Activated naive CD8-positive, alpha-beta T cell treated with anti-CD3 and anti-CD28 coated beads, Interleukin-2, amount 10 ng/mL, durations not matched to agents 7 days and 5 days (primary cell): ENCODE results near the gene SIGLEC10. TPM values are rescaled to one million over a fixed set of nuclear protein-coding genes. Genes with fewer than 3 reads are reported as not detected.
A peak's percentile ranks its signal among the peaks of the same experiment; 100 is the strongest.
"Not testable (repeated sequence)": the region's sequence is repeated elsewhere in the genome, so short reads cannot be mapped to it uniquely, and the experiment has no call there.

Experiments
- ATAC-seq: fragments of 150-1000 bp; cut with Tn5 transposase; one replicate; pipeline ENCODE4 v1.10.0; 2021; ENCODE audit warnings: low read depth, moderate library complexity
- POLR2A ChIA-PET: fragments of 350-600 bp; sonication (Branson Sonifier 250); formaldehyde crosslinking; loops from one replicate; lab custom pipeline; 2021; ENCODE audit warnings: antibody characterized with exemption; lab: Charles Lee
- DNase-seq: peaks from one replicate; pipeline ENCODE4 v3.0.0; 2021
- H3K27ac Mint-ChIP-seq: one replicate; pipeline ENCODE4 v1.8.0; 2022; ENCODE audit warnings: mild to moderate bottlenecking, mixed read lengths
- H3K27me3 Mint-ChIP-seq: one replicate; pipeline ENCODE4 v1.8.0; 2022; ENCODE audit warnings: mild to moderate bottlenecking, moderate library complexity, mixed read lengths
- H3K36me3 Mint-ChIP-seq: one replicate; pipeline ENCODE4 v1.8.0; 2021; ENCODE audit warnings: mild to moderate bottlenecking, mixed read lengths
- H3K4me1 Mint-ChIP-seq: one replicate; pipeline ENCODE4 v1.8.0; 2021; ENCODE audit warnings: mixed read lengths
- H3K4me3 Mint-ChIP-seq: one replicate; pipeline ENCODE4 v1.8.0; 2022; ENCODE audit warnings: mild to moderate bottlenecking, moderate library complexity, mixed read lengths
- H3K9me3 Mint-ChIP-seq: one replicate; pipeline ENCODE4 v1.8.0; 2021; ENCODE audit warnings: mixed read lengths
- total RNA-seq, 2 experiments: library from RNA; stranded (reverse); gene quantifications; one replicate each; pipeline ENCODE4 v1.2.3, GENCODE V29; 2021

SIGLEC10 gene
- total RNA-seq, 2 experiments from 2014 or later = 0.91 to 0.96 TPM

- not testable (repeated sequence) for H3K27me3 Mint-ChIP-seq, ATAC-seq, H3K27ac Mint-ChIP-seq, DNase-seq, H3K4me3 Mint-ChIP-seq, H3K9me3 Mint-ChIP-seq
- H3K4me1 Mint-ChIP-seq = peaks cover 27% of the 10 kb centered on the region
- POLR2A ChIA-PET = interaction anchor here (0.9 kb wide), 1 partner anchor 26 kb away, joined by 4 read pairs; the partner anchor contains the start of gene NKG7
- H3K36me3 Mint-ChIP-seq = peaks cover 11% of the 10 kb centered on the region
Measured at GRCh38 chr19:51397453-51397852, 20.0 kb downstream of the SIGLEC10 start.

- peaks cover 31% of the 10 kb centered on the region for H3K4me1 Mint-ChIP-seq
- POLR2A ChIA-PET = interaction anchor here (1.2 to 3.1 kb wide), 2 partner anchors 26 to 45 kb away, joined by 5 to 85 read pairs; partner anchors contain the start of genes CLDND2 and NKG7
- no peaks in the 10 kb centered on the region for H3K9me3 Mint-ChIP-seq
- H3K27me3 Mint-ChIP-seq = no peaks in the 10 kb centered on the region
- H3K4me3 Mint-ChIP-seq = peak overlapping the region; percentile 20
- DNase-seq (no peak), ATAC-seq (no peak)
- H3K27ac Mint-ChIP-seq = no peak overlapping the region
- peaks cover 3% of the 10 kb centered on the region for H3K36me3 Mint-ChIP-seq
Measured at GRCh38 chr19:51396175-51396574, 21.3 kb downstream of the SIGLEC10 start.

- Mint-ChIP-seq H3K36me3 (no peaks in the 10 kb centered on the region), H3K27me3 (no peaks in the 10 kb centered on the region), H3K27ac (peak overlapping the region; percentile 97), H3K4me1 (peaks cover 36% of the 10 kb centered on the region), H3K9me3 (no peaks in the 10 kb centered on the region), H3K4me3 (peak overlapping the region; percentile 94)
- ATAC-seq (peak; percentile 88), DNase-seq (peak; percentile 93)
- POLR2A ChIA-PET = interaction anchor here (1.0 to 3.1 kb wide), 11 partner anchors 19 to 141 kb away, joined by 3 to 85 read pairs (median 7); partner anchors contain the start of genes CLDND2, ETFB, NKG7 and SIGLEC10
Measured at GRCh38 chr19:51394050-51394836, 23.2 kb downstream of the SIGLEC10 start.

- DNase-seq (no peak), ATAC-seq (no peak)
- Mint-ChIP-seq H3K9me3 (no peaks in the 10 kb centered on the region), H3K4me1 (peaks cover 34% of the 10 kb centered on the region), H3K4me3 (peak overlapping the region; percentile 59), H3K27ac (peak overlapping the region; percentile 77), H3K36me3 (no peaks in the 10 kb centered on the region), H3K27me3 (no peaks in the 10 kb centered on the region)
- POLR2A ChIA-PET = interaction anchor here (0.7 to 1.0 kb wide), 4 partner anchors 15 to 26 kb away, joined by 3 to 7 read pairs (median 3); partner anchors contain the start of gene NKG7
Measured at GRCh38 chr19:51392701-51393100, 24.7 kb downstream of the SIGLEC10 start.

GRCh38 chr19:51391073-51391611 is 26.3 kb downstream of the SIGLEC10 start:
- H3K9me3 Mint-ChIP-seq = no peaks in the 10 kb centered on the region
- no peak for DNase-seq
- no peak overlapping the region for H3K4me3 Mint-ChIP-seq

GRCh38 chr19:51389143-51389542 is 28.3 kb downstream of the SIGLEC10 start:
- Mint-ChIP-seq H3K36me3 (no peaks in the 10 kb centered on the region), H3K4me3 (no peak overlapping the region), H3K4me1 (peaks cover 24% of the 10 kb centered on the region), H3K9me3 (no peaks in the 10 kb centered on the region), H3K27ac (no peak overlapping the region), H3K27me3 (no peaks in the 10 kb centered on the region)
- DNase-seq = no peak
- POLR2A ChIA-PET = no interaction called here
- no peak for ATAC-seq

More at GRCh38 chr19:51391073-51391611, 26.3 kb downstream of the SIGLEC10 start:
- Mint-ChIP-seq H3K4me1 (peaks cover 35% of the 10 kb centered on the region), H3K27me3 (no peaks in the 10 kb centered on the region), H3K36me3 (no peaks in the 10 kb centered on the region), H3K27ac (peak overlapping the region; percentile 84)
- no peak for ATAC-seq
- POLR2A ChIA-PET = no interaction called here

GRCh38 chr19:51387924-51388389 is 29.5 kb downstream of the SIGLEC10 start, which contains the start of gene LIM2:
Gene LIM2, minus strand, starts transcription at chr19:51387974. Its CDS starts 531 bp downstream, at chr19:51387443.
- peak within 1 kb of the TSS; percentile 50 for H3K27ac Mint-ChIP-seq
- H3K27me3 Mint-ChIP-seq = no peaks in the 10 kb centered on the region
- DNase-seq = no peak

GRCh38 chr19:51386882-51387520 is 30.4 kb downstream of the SIGLEC10 start:
- H3K4me1 Mint-ChIP-seq = peaks cover 18% of the 10 kb centered on the region
- ATAC-seq = no peak
- H3K27ac Mint-ChIP-seq = no peak overlapping the region
- no peak for DNase-seq
- no peaks in the 10 kb centered on the region for H3K9me3 Mint-ChIP-seq
- no peaks in the 10 kb centered on the region for H3K27me3 Mint-ChIP-seq
- POLR2A ChIA-PET = no interaction called here
- H3K36me3 Mint-ChIP-seq = no peaks in the 10 kb centered on the region
- H3K4me3 Mint-ChIP-seq = no peak overlapping the region

More at GRCh38 chr19:51387924-51388389, 29.5 kb downstream of the SIGLEC10 start, which contains the start of gene LIM2:
- Mint-ChIP-seq H3K36me3 (no peaks in the 10 kb centered on the region), H3K4me1 (peaks cover 20% of the 10 kb centered on the region), H3K4me3 (no peak within 1 kb of the TSS), H3K9me3 (no peaks in the 10 kb centered on the region)
- no peak for ATAC-seq
- POLR2A ChIA-PET = interaction anchor here (1.4 kb wide), 1 partner anchor 20 kb away, joined by 3 read pairs; no protein-coding TSS in a partner anchor

GRCh38 chr19:51382004-51382403 is 35.4 kb downstream of the SIGLEC10 start:
- no peak overlapping the region for H3K4me3 Mint-ChIP-seq
- DNase-seq = no peak
- H3K4me1 Mint-ChIP-seq = peaks cover 12% of the 10 kb centered on the region
- H3K27ac Mint-ChIP-seq = no peak overlapping the region
- POLR2A ChIA-PET = interaction anchor here (1.0 kb wide), 1 partner anchor 14 kb away, joined by 5 read pairs; no protein-coding TSS in a partner anchor
- H3K27me3 Mint-ChIP-seq = no peaks in the 10 kb centered on the region
- ATAC-seq = no peak
- peaks cover 1% of the 10 kb centered on the region for H3K36me3 Mint-ChIP-seq
- H3K9me3 Mint-ChIP-seq = peaks cover 6% of the 10 kb centered on the region

- peak overlapping the region; percentile 38 for H3K27ac Mint-ChIP-seq
- H3K36me3 Mint-ChIP-seq = peaks cover 2% of the 10 kb centered on the region
- POLR2A ChIA-PET = no interaction called here
- H3K4me1 Mint-ChIP-seq = peaks cover 24% of the 10 kb centered on the region
- H3K4me3 Mint-ChIP-seq = no peak overlapping the region
- H3K27me3 Mint-ChIP-seq = no peaks in the 10 kb centered on the region
- ATAC-seq = no peak
- H3K9me3 Mint-ChIP-seq = peaks cover 6% of the 10 kb centered on the region
- DNase-seq = no peak
Measured at GRCh38 chr19:51380379-51380778, 37.1 kb downstream of the SIGLEC10 start.

- peaks cover 5% of the 10 kb centered on the region for H3K36me3 Mint-ChIP-seq
- no peak for ATAC-seq
- H3K27ac Mint-ChIP-seq = no peak overlapping the region
- H3K9me3 Mint-ChIP-seq = peaks cover 6% of the 10 kb centered on the region
- no peak for DNase-seq
- peaks cover 51% of the 10 kb centered on the region for H3K4me1 Mint-ChIP-seq
- no peaks in the 10 kb centered on the region for H3K27me3 Mint-ChIP-seq
- H3K4me3 Mint-ChIP-seq = no peak overlapping the region
- POLR2A ChIA-PET = interaction anchor here (0.7 to 2.0 kb wide), 2 partner anchors 9 to 31 kb away, joined by 3 to 5 read pairs; partner anchors contain the start of gene CLDND2
Measured at GRCh38 chr19:51377422-51377821, 40.0 kb downstream of the SIGLEC10 start.

- POLR2A ChIA-PET = interaction anchor here (1.0 to 1.5 kb wide), 3 partner anchors 8 to 36 kb away, joined by 3 to 11 read pairs (median 4); no protein-coding TSS in a partner anchor
- H3K4me3 Mint-ChIP-seq = peak overlapping the region; percentile 76
- DNase-seq (peak; percentile 51), ATAC-seq (no peak)
- H3K36me3 Mint-ChIP-seq = peaks cover 8% of the 10 kb centered on the region
- peak overlapping the region; percentile 90 for H3K27ac Mint-ChIP-seq
- H3K9me3 Mint-ChIP-seq = peaks cover 4% of the 10 kb centered on the region
- H3K27me3 Mint-ChIP-seq = no peaks in the 10 kb centered on the region
- H3K4me1 Mint-ChIP-seq = peaks cover 58% of the 10 kb centered on the region
Measured at GRCh38 chr19:51375504-51376221, 41.8 kb downstream of the SIGLEC10 start.
